CD14-positive monocyte (primary cell): ENCODE results near the gene MAD1L1. TPM values are rescaled to one million over a fixed set of nuclear protein-coding genes. Genes with fewer than 3 reads are reported as not detected.

Source experiments
- DNase-seq, 3 donors: peaks; one replicate each; pipeline ENCODE4 v3.0.0-alpha.2; 2011 to 2022
- H2AFZ ChIP-seq: 2 replicates; pipeline ENCODE4 v1.6.0; 2012; ENCODE audit warnings: mild to moderate bottlenecking, low read depth, low read length, inconsistent platforms; ENCODE audit not compliant: insufficient read depth, poor library complexity, severe bottlenecking
- H3K27ac ChIP-seq, 2 donors: 1 replicate in 1 of 2; 2 replicates in 1 of 2; pipeline ENCODE4 v1.5.1; 2012 to 2013; ENCODE audit warnings: low read length in 2 of 2, control low read depth in 1 of 2, inconsistent platforms in 1 of 2, low read depth in 1 of 2, mild to moderate bottlenecking in 1 of 2
- H3K27me3 ChIP-seq, 2 donors: one replicate each; pipeline versions ENCODE4 v1.6.0 to v1.6.1; 2011 to 2013; ENCODE audit warnings: low read length in 2 of 2; ENCODE audit not compliant: control insufficient read depth in 2 of 2, insufficient read depth in 2 of 2
- H3K36me3 ChIP-seq, 2 donors: replicated peaks in 1 of 2; 1 replicate in 1 of 2; 2 replicates in 1 of 2; pipeline versions ENCODE4 v1.5.1 to v1.6.1; 2012 to 2013; ENCODE audit warnings: low read length in 2 of 2, control low read depth in 1 of 2, inconsistent platforms in 1 of 2, mild to moderate bottlenecking in 1 of 2; ENCODE audit not compliant: insufficient read depth in 2 of 2, control insufficient read depth in 1 of 2
- H3K4me1 ChIP-seq, 2 donors: 1 replicate in 1 of 2; 2 replicates in 1 of 2; pipeline versions ENCODE4 v1.5.1 to v1.6.1; 2012 to 2013; ENCODE audit warnings: low read length in 2 of 2, control low read depth in 1 of 2, inconsistent platforms in 1 of 2, mild to moderate bottlenecking in 1 of 2, moderate library complexity in 1 of 2; ENCODE audit not compliant: insufficient read depth in 2 of 2, control insufficient read depth in 1 of 2
- H3K4me2 ChIP-seq: replicated peaks from 2 replicates; pipeline ENCODE3; 2012; ENCODE audit warnings: low read length, moderate library complexity, mild to moderate bottlenecking; ENCODE audit not compliant: poor library complexity, severe bottlenecking; ENCODE audit errors: extremely low read depth
- H3K4me3 ChIP-seq, 3 experiments: fragments of 200-600 bp in 1 of 3; sonication (generic) in 1 of 3; replicated peaks in 1 of 3; 1 replicate in 2 of 3; 2 replicates in 1 of 3; pipeline ENCODE4 v1.5.1; 2011 to 2013; ENCODE audit warnings: low read length in 3 of 3, mild to moderate bottlenecking in 3 of 3, control low read depth in 2 of 3, low read depth in 2 of 3, inconsistent platforms in 1 of 3, moderate library complexity in 1 of 3
- H3K79me2 ChIP-seq: 2 replicates; pipeline ENCODE4 v1.6.0; 2012; ENCODE audit warnings: mild to moderate bottlenecking, control low read depth, inconsistent platforms, low read length, moderate library complexity; ENCODE audit not compliant: insufficient read depth
- H3K9ac ChIP-seq: 2 replicates; pipeline ENCODE4 v1.6.0; 2017; ENCODE audit warnings: low read length, mild to moderate bottlenecking; ENCODE audit not compliant: insufficient read depth, poor library complexity, severe bottlenecking
- H3K9me3 ChIP-seq, 2 donors: replicated peaks in 1 of 2; 1 replicate in 1 of 2; 2 replicates in 1 of 2; pipeline versions ENCODE4 v1.5.1 to v1.6.1; 2012 to 2013; ENCODE audit warnings: low read length in 2 of 2, control low read depth in 1 of 2; ENCODE audit not compliant: control insufficient read depth in 1 of 2, insufficient read depth in 1 of 2
- H4K20me1 ChIP-seq: 2 replicates; pipeline ENCODE4 v1.6.0; 2012; ENCODE audit warnings: mild to moderate bottlenecking, low read length, control low read depth, moderate library complexity; ENCODE audit not compliant: insufficient read depth
- H3K27ac Mint-ChIP-seq, 7 donors: one replicate each; pipeline ENCODE4 v1.8.0; 2020; ENCODE audit warnings: mild to moderate bottlenecking in 7 of 7, mixed read lengths in 7 of 7, moderate library complexity in 6 of 7, inconsistent platforms in 2 of 7
- H3K27me3 Mint-ChIP-seq, 3 donors: one replicate each; pipeline ENCODE4 v1.8.0; 2021 to 2022; ENCODE audit warnings: low read depth in 3 of 3, mild to moderate bottlenecking in 3 of 3, mixed read lengths in 3 of 3, moderate library complexity in 3 of 3, inconsistent platforms in 1 of 3
- H3K36me3 Mint-ChIP-seq, 2 donors: one replicate each; pipeline ENCODE4 v1.8.0; 2020; ENCODE audit warnings: mixed read lengths in 2 of 2, inconsistent platforms in 1 of 2, mild to moderate bottlenecking in 1 of 2
- H3K4me1 Mint-ChIP-seq: one replicate; pipeline ENCODE4 v1.8.0; 2020; ENCODE audit warnings: mild to moderate bottlenecking, mixed read lengths
- H3K4me3 Mint-ChIP-seq, 2 donors: one replicate each; pipeline ENCODE4 v1.8.0; 2020; ENCODE audit warnings: mild to moderate bottlenecking in 2 of 2, mixed read lengths in 2 of 2, moderate library complexity in 1 of 2
- H3K9me3 Mint-ChIP-seq, 7 donors: one replicate each; pipeline ENCODE4 v1.8.0; 2020 to 2022; ENCODE audit warnings: mixed read lengths in 7 of 7, mild to moderate bottlenecking in 6 of 7, moderate library complexity in 6 of 7, inconsistent platforms in 2 of 7
- WGBS: methylation state at CpG from one replicate; pipeline ENCODE4 v1.1.5; 2013; ENCODE audit warnings: missing lambda C conversion rate; ENCODE audit not compliant: insufficient coverage; 5-methylcytosine and 5-hydroxymethylcytosine counted together
- intact Hi-C, 2 donors: fragments of 100-400 bp; cut with micrococcal nuclease; formaldehyde crosslinking; loops; one replicate each; pipeline versions ENCODE4 v1.15.0 to v1.15.1; 2023
- polyA plus RNA-seq, 3 donors: library from polyadenylated mRNA; depleted of rRNA in 1 of 3; unstranded in 2 of 3; stranded (reverse) in 1 of 3; fragments of 300-500 nt in 2 of 3; fragments of >200 nt in 1 of 3; fragmentation: Illumina TruSeq in 2 of 3; gene quantifications; 1 replicate in 2 of 3; 2 replicates in 1 of 3; pipeline ENCODE4 v1.2.3, GENCODE V29; 2012 to 2021
- TF ChIP-seq, protein P1 (sequence below): fragments of 200-600 bp; IDR thresholded peaks from one replicate; pipeline ENCODE4 v1.8.0; 2022; ENCODE audit warnings: antibody characterized with exemption, mild to moderate bottlenecking

The MAD1L1 gene
- polyA plus RNA-seq, 3 donors: 22.0 to 39.4 (median 33.2) TPM

GRCh38 chr7:2165239-2165609 lies 67.5 kb downstream of the MAD1L1 start:
- no peaks in the 10 kb centered on the region for H4K20me1 ChIP-seq
- WGBS: 100% methylated on average over 7 of the region's 10 CpGs
- no peaks in the 10 kb centered on the region for H3K27me3 ChIP-seq
- no peaks in the 10 kb centered on the region for H3K79me2 ChIP-seq
- H3K9ac ChIP-seq: no peak overlapping the region
- no peak overlapping the region for H3K27ac ChIP-seq
- no peak overlapping the region for H3K4me3 ChIP-seq
- no peak overlapping the region for H3K4me2 ChIP-seq
- Mint-ChIP-seq H3K4me3 (no peak overlapping the region), H3K27me3 (no peaks in the 10 kb centered on the region), H3K27ac (no peak overlapping the region), H3K4me1 (no peaks in the 10 kb centered on the region), H3K36me3 (peaks cover 30 to 47% of the 10 kb centered on the region in 2 donors), H3K9me3 (peaks cover 0 to 3% (median 0%) of the 10 kb centered on the region in 7 donors)
- H2AFZ ChIP-seq: no peak overlapping the region
- H3K4me1 ChIP-seq: no peaks in the 10 kb centered on the region
- TF ChIP-seq, protein P1, sequence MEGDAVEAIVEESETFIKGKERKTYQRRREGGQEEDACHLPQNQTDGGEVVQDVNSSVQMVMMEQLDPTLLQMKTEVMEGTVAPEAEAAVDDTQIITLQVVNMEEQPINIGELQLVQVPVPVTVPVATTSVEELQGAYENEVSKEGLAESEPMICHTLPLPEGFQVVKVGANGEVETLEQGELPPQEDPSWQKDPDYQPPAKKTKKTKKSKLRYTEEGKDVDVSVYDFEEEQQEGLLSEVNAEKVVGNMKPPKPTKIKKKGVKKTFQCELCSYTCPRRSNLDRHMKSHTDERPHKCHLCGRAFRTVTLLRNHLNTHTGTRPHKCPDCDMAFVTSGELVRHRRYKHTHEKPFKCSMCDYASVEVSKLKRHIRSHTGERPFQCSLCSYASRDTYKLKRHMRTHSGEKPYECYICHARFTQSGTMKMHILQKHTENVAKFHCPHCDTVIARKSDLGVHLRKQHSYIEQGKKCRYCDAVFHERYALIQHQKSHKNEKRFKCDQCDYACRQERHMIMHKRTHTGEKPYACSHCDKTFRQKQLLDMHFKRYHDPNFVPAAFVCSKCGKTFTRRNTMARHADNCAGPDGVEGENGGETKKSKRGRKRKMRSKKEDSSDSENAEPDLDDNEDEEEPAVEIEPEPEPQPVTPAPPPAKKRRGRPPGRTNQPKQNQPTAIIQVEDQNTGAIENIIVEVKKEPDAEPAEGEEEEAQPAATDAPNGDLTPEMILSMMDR: no peak
- H3K36me3 ChIP-seq: peaks cover 3 to 19% of the 10 kb centered on the region in 2 donors
- intact Hi-C loops: no loop called here
- H3K9me3 ChIP-seq: no peaks in the 10 kb centered on the region
- DNase-seq: no peak

- Histone ChIP-seq H3K4me1 (no peaks in the 10 kb centered on the region), H3K9me3 (no peaks in the 10 kb centered on the region), H3K27ac (no peak overlapping the region), H3K36me3 (peaks cover 3 to 21% of the 10 kb centered on the region in 2 donors), H3K27me3 (no peaks in the 10 kb centered on the region), H4K20me1 (no peaks in the 10 kb centered on the region), H2AFZ (no peak overlapping the region), H3K79me2 (no peaks in the 10 kb centered on the region), H3K4me3 (no peak overlapping the region), H3K9ac (no peak overlapping the region), H3K4me2 (no peak overlapping the region)
- TF ChIP-seq, protein P1: no peak
- Mint-ChIP-seq H3K27ac (peak overlapping the region in 1 of 7 donors; percentile 24), H3K4me1 (no peaks in the 10 kb centered on the region), H3K27me3 (no peaks in the 10 kb centered on the region), H3K9me3 (peaks cover 0 to 3% (median 0%) of the 10 kb centered on the region in 7 donors), H3K36me3 (peaks cover 30 to 44% of the 10 kb centered on the region in 2 donors), H3K4me3 (no peak overlapping the region)
- WGBS: 100% methylated on average over 5 of the region's 5 CpGs
- intact Hi-C loops: no loop called here
- DNase-seq: no peak
Measured at GRCh38 chr7:2164646-2165045, 68.1 kb downstream of the MAD1L1 start.
